GM23248 (cell line): ENCODE results near the gene HPS1. TPM values are rescaled to one million over a fixed set of nuclear protein-coding genes. Genes with fewer than 3 reads are reported as not detected.
A peak's percentile ranks its signal among the peaks of the same experiment; 100 is the strongest.

Source experiments
- DNase-seq: peaks from one replicate; pipeline ENCODE4 v3.0.0-alpha.2; 2015
- H2AFZ ChIP-seq: fragments of 200-600 bp; sonication (generic); 2 replicates; pipeline ENCODE4 v1.6.1; 2016; ENCODE audit warnings: antibody characterized with exemption
- H3F3A ChIP-seq: fragments of 200-600 bp; sonication (generic); 2 replicates; pipeline ENCODE4 v1.6.1; 2016; ENCODE audit warnings: mild to moderate bottlenecking, antibody characterized with exemption, mixed run types; ENCODE audit not compliant: insufficient read depth
- H3K27ac ChIP-seq: fragments of 200-600 bp; sonication (generic); 2 replicates; pipeline ENCODE4 v1.5.1; 2016; ENCODE audit warnings: mild to moderate bottlenecking
- H3K27me3 ChIP-seq: fragments of 200-600 bp; sonication (generic); replicated peaks from 2 replicates; pipeline ENCODE4 v1.6.1; 2016; ENCODE audit warnings: mild to moderate bottlenecking; ENCODE audit not compliant: insufficient read depth
- H3K36me3 ChIP-seq: fragments of 200-600 bp; sonication (generic); 2 replicates; pipeline ENCODE4 v1.6.1; 2016; ENCODE audit warnings: low read depth, mild to moderate bottlenecking
- H3K4me1 ChIP-seq: fragments of 200-600 bp; sonication (generic); 2 replicates; pipeline ENCODE4 v1.6.1; 2016; ENCODE audit warnings: mild to moderate bottlenecking; ENCODE audit not compliant: insufficient read depth
- H3K4me2 ChIP-seq: fragments of 200-600 bp; sonication (generic); one replicate; pipeline ENCODE4 v1.6.1; 2016; ENCODE audit warnings: mild to moderate bottlenecking; ENCODE audit not compliant: unreplicated experiment
- H3K4me3 ChIP-seq: fragments of 200-600 bp; sonication (generic); 2 replicates; pipeline ENCODE4 v1.5.1; 2016; ENCODE audit warnings: mild to moderate bottlenecking
- H3K79me2 ChIP-seq: fragments of 200-600 bp; sonication (generic); 2 replicates; pipeline ENCODE4 v1.6.1; 2016; ENCODE audit warnings: mild to moderate bottlenecking; ENCODE audit not compliant: insufficient read depth
- H3K9ac ChIP-seq: fragments of 200-600 bp; sonication (generic); 2 replicates; pipeline ENCODE4 v1.6.1; 2016; ENCODE audit warnings: mild to moderate bottlenecking
- H3K9me2 ChIP-seq: fragments of 200-600 bp; sonication (generic); 2 replicates; pipeline ENCODE4 v1.6.1; 2016; ENCODE audit warnings: mixed run types, mild to moderate bottlenecking, moderate library complexity; ENCODE audit not compliant: insufficient read depth
- H3K9me3 ChIP-seq: fragments of 200-600 bp; sonication (generic); one replicate; pipeline ENCODE4 v1.6.1; 2017; ENCODE audit warnings: low read depth
- H4K20me1 ChIP-seq: fragments of 200-600 bp; sonication (generic); 2 replicates; pipeline ENCODE4 v1.6.0; 2016; ENCODE audit not compliant: insufficient read depth
- EZH2 ChIP-seq: fragments of 200-600 bp; sonication (generic); IDR thresholded peaks from 2 replicates; pipeline ENCODE4 v1.6.1; 2018; ENCODE audit warnings: antibody characterized with exemption, mild to moderate bottlenecking; ENCODE audit not compliant: insufficient read depth, poor library complexity, severe bottlenecking
- EZH2phosphoT487 ChIP-seq: fragments of 200-600 bp; sonication (generic); IDR thresholded peaks from 2 replicates; pipeline ENCODE4 v1.6.1; 2018; ENCODE audit warnings: antibody characterized with exemption, moderate library complexity, mild to moderate bottlenecking, low read depth; ENCODE audit not compliant: insufficient read depth
- WGBS, 2 experiments: methylation state at CpG; one replicate each; pipeline ENCODE4 v1.1.6; 2015 to 2017; ENCODE audit warnings: low lambda C conversion rate in 2 of 2, low coverage in 1 of 2; ENCODE audit errors: missing lambda C conversion rate in 2 of 2; 5-methylcytosine and 5-hydroxymethylcytosine counted together
- in situ Hi-C: fragments of 300-500 bp; cut with MboI; formaldehyde crosslinking; loops from 2 replicates; pipeline ENCODE4 v1.15.0; 2020
- polyA plus RNA-seq: library from polyadenylated mRNA; unstranded; fragments of >200 nt; fragmentation: Nextera tagmentation; extraction: Ambion mirVana; gene quantifications from 2 replicates; pipeline ENCODE4 v1.2.1, GENCODE V29; 2016
- total RNA-seq: library from RNA; depleted of rRNA; stranded (reverse); fragments of >200 nt; shearing (Covaris generic); gene quantifications from 2 replicates; pipeline ENCODE4 v1.2.3, GENCODE V29; 2014

Gene HPS1
- total and polyA plus RNA-seq, 2 experiments from 2014 or later = 54.5 to 80.6 TPM

DNA sequence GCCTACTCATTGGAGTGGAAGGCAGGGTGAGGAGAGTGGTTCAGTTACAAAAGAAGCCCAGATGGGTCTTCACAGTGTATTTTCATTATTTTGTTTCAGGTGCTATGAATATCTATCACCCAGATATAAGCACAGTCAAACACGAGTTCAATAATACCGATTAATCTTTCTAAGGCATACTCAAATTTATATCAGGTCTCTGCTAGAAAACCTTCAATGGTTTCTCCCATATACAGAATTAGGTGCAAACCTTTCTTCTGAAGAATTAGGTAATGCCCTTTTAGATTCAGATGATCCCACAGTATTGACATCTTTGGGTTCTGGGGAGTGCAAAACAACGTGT lies 14.7 kb upstream of the HPS1 start:
- TF ChIP-seq EZH2phosphoT487 (no peak), EZH2 (no peak)
- Histone ChIP-seq H3K4me2 (peak overlapping the region; percentile 40), H3K79me2 (no peaks in the 10 kb centered on the region), H4K20me1 (no peaks in the 10 kb centered on the region), H3K4me1 (peaks cover 9% of the 10 kb centered on the region), H3K9ac (no peak overlapping the region), H3K36me3 (no peaks in the 10 kb centered on the region), H3F3A (peaks cover 10% of the 10 kb centered on the region; the same call in 1 of the 2 replicates), H3K9me3 (no peaks in the 10 kb centered on the region), H3K4me3 (no peak overlapping the region), H3K27me3 (no peaks in the 10 kb centered on the region), H2AFZ (no peak overlapping the region), H3K9me2 (no peaks in the 10 kb centered on the region), H3K27ac (no peak overlapping the region)
- WGBS, 2 experiments = 96 to 99% methylated on average over 3 of the region's 3 CpGs
- no peak for DNase-seq
- in situ Hi-C loops = loop anchor here (10.0 kb wide), 1 partner anchor 793 kb away; no protein-coding TSS in a partner anchor

DNA sequence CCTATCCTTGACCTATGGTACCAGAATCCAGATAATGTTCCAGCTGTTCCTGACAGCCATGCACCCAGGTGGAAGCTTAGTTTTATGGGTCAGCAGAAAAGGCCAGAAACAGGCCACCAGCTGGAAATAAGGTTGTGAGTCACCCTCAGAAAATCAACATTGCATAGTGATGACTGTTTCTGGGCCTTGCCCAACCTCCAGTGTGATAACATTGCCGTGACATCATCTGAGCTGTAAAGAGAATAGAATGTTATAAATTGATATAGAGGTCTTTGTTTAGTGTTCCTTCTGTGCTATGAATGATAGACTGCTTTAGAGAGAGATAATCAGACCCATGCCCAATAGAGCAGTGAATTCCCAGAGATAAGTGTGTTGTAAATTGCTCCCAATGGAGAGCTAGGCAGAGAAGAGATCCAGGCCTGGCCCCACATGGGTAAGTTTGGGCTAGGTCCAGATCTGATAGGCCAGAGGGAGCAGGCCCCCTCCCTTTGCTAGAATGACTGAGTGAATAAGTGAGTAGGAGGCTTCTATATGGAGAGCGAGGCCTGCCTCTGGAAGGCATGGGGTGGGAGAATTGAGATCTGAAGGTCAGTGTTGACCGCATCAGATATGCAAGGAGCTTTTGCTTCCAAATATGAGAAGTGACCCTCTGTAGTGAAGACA lies 14.2 kb upstream of the HPS1 start:
- Histone ChIP-seq H3K4me2 (peak overlapping the region; percentile 40), H3K4me1 (peaks cover 9% of the 10 kb centered on the region), H3K79me2 (no peaks in the 10 kb centered on the region), H3K9me2 (no peaks in the 10 kb centered on the region), H3K27ac (no peak overlapping the region; the same call in 1 of the 2 replicates), H4K20me1 (no peaks in the 10 kb centered on the region), H3K27me3 (no peaks in the 10 kb centered on the region), H3K9ac (no peak overlapping the region), H3K4me3 (no peak overlapping the region), H3K36me3 (no peaks in the 10 kb centered on the region), H3K9me3 (no peaks in the 10 kb centered on the region), H3F3A (peaks cover 10% of the 10 kb centered on the region; the same call in 1 of the 2 replicates), H2AFZ (no peak overlapping the region)
- WGBS, 2 experiments = 42% methylated on average over 3 of the region's 3 CpGs
- TF ChIP-seq EZH2 = no peak
- TF ChIP-seq EZH2phosphoT487 = no peak
- in situ Hi-C loops = loop anchor here (10.0 kb wide), 1 partner anchor 794 kb away; no protein-coding TSS in a partner anchor
- DNase-seq = peak; percentile 94

DNA sequence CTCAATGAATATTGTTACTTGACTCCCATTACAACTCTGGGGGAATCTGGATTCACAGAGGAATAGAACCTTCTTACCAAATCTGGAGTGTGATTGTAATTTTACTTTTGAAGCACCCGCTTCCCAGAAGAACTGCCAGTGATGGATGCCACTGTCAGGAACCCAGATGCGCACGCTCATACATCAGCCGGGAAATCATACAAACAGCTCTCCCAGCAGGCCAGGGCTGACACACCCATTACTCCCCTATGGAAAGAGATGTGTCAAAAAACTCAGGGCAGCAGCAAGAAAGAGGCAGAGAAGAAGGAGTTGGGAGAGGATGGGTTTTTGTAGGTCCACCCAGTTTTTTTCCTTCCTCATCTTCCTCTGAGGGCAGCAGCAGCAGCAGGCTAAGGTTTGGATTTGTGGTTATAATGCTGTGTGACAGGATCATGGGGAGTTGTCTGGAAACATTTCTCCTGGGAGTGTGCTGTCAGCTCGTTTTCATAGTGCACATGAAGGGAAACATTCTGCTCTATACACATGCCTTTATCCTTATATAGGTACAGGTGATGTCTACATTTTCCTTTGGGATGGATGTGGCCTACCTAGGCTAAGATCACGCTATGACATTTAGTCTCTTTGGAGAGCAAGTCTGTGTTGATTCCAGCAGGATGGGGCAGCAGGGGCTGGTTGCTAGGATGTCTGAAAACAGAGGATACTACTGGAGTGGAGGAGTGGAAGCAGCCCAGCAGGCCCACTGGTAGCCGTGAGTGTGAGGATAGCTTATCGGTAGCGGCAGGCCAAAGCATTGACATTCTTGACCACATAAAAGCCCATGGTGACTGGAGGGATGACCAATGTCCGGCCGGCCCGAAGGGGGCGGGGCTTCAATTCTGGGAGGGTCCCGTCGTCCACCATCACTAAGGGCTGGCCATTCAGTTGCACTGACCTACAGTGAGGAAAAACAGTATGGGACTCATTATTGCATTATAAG lies 12.4 kb upstream of the HPS1 start:
- in situ Hi-C loops = no loop called here

DNA sequence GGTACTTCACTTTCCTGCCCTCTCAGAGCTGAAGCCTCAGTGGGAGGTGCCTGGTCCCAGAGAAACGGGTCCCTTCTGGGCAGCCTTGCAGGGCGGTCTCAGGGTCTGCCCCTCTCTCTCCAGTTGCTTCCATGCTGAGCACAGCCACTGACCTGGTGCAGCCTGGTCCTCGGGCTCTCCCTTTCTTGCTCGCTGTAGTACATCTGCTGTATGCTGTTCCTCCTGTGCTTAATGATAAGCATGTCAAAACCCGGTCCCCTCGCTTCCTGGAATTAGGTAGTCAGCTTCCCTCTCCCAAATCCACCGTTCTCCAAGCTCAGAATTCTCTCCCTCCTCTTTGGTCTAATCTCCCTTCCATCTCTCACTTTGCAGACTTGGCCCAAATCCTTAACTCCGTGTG lies 11.0 kb upstream of the HPS1 start:
- H3K79me2 ChIP-seq = no peaks in the 10 kb centered on the region
- 59 to 62% methylated on average over 7 of the region's 8 CpGs for WGBS, 2 experiments
- H3K9me2 ChIP-seq = no peaks in the 10 kb centered on the region
- no peak for DNase-seq
- no peaks in the 10 kb centered on the region for H3K36me3 ChIP-seq
- H3K27ac ChIP-seq = no peak overlapping the region
- H3K4me3 ChIP-seq = no peak overlapping the region
- no peaks in the 10 kb centered on the region for H3K27me3 ChIP-seq
- no peak overlapping the region for H3K9ac ChIP-seq
- H3F3A ChIP-seq = peaks cover 10% of the 10 kb centered on the region; the same call in 1 of the 2 replicates
- H3K9me3 ChIP-seq = no peaks in the 10 kb centered on the region
- no peak overlapping the region for H3K4me2 ChIP-seq
- H3K4me1 ChIP-seq = peaks cover 9% of the 10 kb centered on the region
- no peak overlapping the region for H2AFZ ChIP-seq
- TF ChIP-seq EZH2 (no peak), EZH2phosphoT487 (no peak)
- in situ Hi-C loops = no loop called here
- H4K20me1 ChIP-seq = no peaks in the 10 kb centered on the region

More for the DNA sequence above, 12.4 kb upstream of the HPS1 start:
- Histone ChIP-seq H2AFZ (no peak overlapping the region), H4K20me1 (no peaks in the 10 kb centered on the region), H3F3A (peaks cover 10% of the 10 kb centered on the region; the same call in 1 of the 2 replicates), H3K27me3 (no peaks in the 10 kb centered on the region), H3K9me3 (no peaks in the 10 kb centered on the region), H3K4me2 (no peak overlapping the region), H3K27ac (no peak overlapping the region), H3K36me3 (no peaks in the 10 kb centered on the region), H3K79me2 (no peaks in the 10 kb centered on the region), H3K9ac (no peak overlapping the region), H3K9me2 (no peaks in the 10 kb centered on the region), H3K4me3 (no peak overlapping the region), H3K4me1 (peaks cover 9% of the 10 kb centered on the region)
- DNase-seq = no peak
- 87 to 88% methylated on average over 15 of the region's 15 CpGs for WGBS, 2 experiments
- TF ChIP-seq EZH2 = no peak
- no peak for TF ChIP-seq EZH2phosphoT487
